Measurements from ENCODE around the gene ARMH1.
"Not testable (repeated sequence)": the region's sequence is repeated elsewhere in the genome, so short reads cannot be mapped to it uniquely, and the experiment has no call there.

ARMH1 gene

GRCh38 chr1:44723496-44724295 lies 49.2 kb downstream of the ARMH1 start:
- no peak for DNase-seq

GRCh38 chr1:44724296-44724954 lies 49.9 kb downstream of the ARMH1 start:
- no peak for DNase-seq

- DNase-seq = no peak
These were observed 50.6 kb downstream of the ARMH1 start for GRCh38 chr1:44724955-44725698.

- peak; percentile 96 for DNase-seq
These were observed 56.4 kb downstream of the ARMH1 start, which contains the start of gene RNU5D-1 for GRCh38 chr1:44730741-44731512. TSS of gene RNU5D-1 (minus strand) at chr1:44731170.

GRCh38 chr1:44733365-44733764 lies 58.9 kb downstream of the ARMH1 start:
- DNase-seq = no peak

- no peak for DNase-seq
These were observed 59.3 kb downstream of the ARMH1 start for GRCh38 chr1:44733784-44734183.

- no peak for DNase-seq
These were observed 61.5 kb downstream of the ARMH1 start for GRCh38 chr1:44735992-44736391.

GRCh38 chr1:44738953-44739306 lies 64.4 kb downstream of the ARMH1 start:
- DNase-seq = not testable (repeated sequence)

- peak; percentile 99 for DNase-seq
These were observed 65.0 kb downstream of the ARMH1 start, which contains the start of gene KIF2C for GRCh38 chr1:44739307-44740178. TSS of gene KIF2C (plus strand) at chr1:44739837. CDS start at chr1:44739933, 96 bp downstream.

- DNase-seq = peak; percentile 27
These were observed 65.7 kb downstream of the ARMH1 start for GRCh38 chr1:44740179-44740617.

GRCh38 chr1:44743211-44743610 lies 68.7 kb downstream of the ARMH1 start:
- DNase-seq = no peak

GRCh38 chr1:44747878-44748277 lies 73.4 kb downstream of the ARMH1 start:
- DNase-seq = no peak

GRCh38 chr1:44757420-44757819 lies 82.9 kb downstream of the ARMH1 start:
- no peak for DNase-seq

GRCh38 chr1:44759077-44759476 lies 84.6 kb downstream of the ARMH1 start:
- no peak for DNase-seq

- no peak for DNase-seq
These were observed 86.4 kb downstream of the ARMH1 start for GRCh38 chr1:44760876-44761275.

- DNase-seq = not testable (repeated sequence)
These were observed 91.9 kb downstream of the ARMH1 start for GRCh38 chr1:44766421-44766820.

All from NCI-H1092 treated with DMSO at 0.1 percent for 48 hours (cell line).